K562 (cell line): ENCODE results near the gene ELP1. TPM values are rescaled to one million over a fixed set of nuclear protein-coding genes. Genes with fewer than 3 reads are reported as not detected.

Experiments used
- ATF1 ChIP-seq, 2 experiments: fragments of 450-650 bp in 1 of 2; IDR thresholded peaks; 2 replicates each; pipeline ENCODE4 v1.6.1; 2016; ENCODE audit warnings: missing compliant biosample characterization in 1 of 2, missing genetic modification characterization in 1 of 2
- HBP1 ChIP-seq: fragments of 450-650 bp; formaldehyde crosslinking; IDR thresholded peaks from 2 replicates; pipeline ENCODE4 v1.4.0; 2022; ENCODE audit warnings: missing genetic modification characterization
- MGA ChIP-seq: fragments of 450-650 bp; IDR thresholded peaks from 2 replicates; pipeline ENCODE4 v1.6.1; 2016; ENCODE audit warnings: mild to moderate bottlenecking, moderate library complexity
- NFIX ChIP-seq: fragments of 250-450 bp; sonication (Bioruptor Pico); IDR thresholded peaks from 2 replicates; pipeline ENCODE4 v1.4.0; 2020; ENCODE audit warnings: low read depth, mild to moderate bottlenecking, moderate library complexity
- ZNF445 ChIP-seq: fragments of 250-450 bp; sonication (Bioruptor Pico); IDR thresholded peaks from 2 replicates; pipeline ENCODE4 v1.4.0; 2020; ENCODE audit warnings: low read depth, mild to moderate bottlenecking, moderate library complexity
- ZNF449 ChIP-seq: fragments of 250-450 bp; sonication (Bioruptor Pico); IDR thresholded peaks from 2 replicates; pipeline ENCODE4 v1.8.0; 2022; ENCODE audit warnings: moderate library complexity, mild to moderate bottlenecking, inconsistent platforms
- ZNF507 ChIP-seq: conservative IDR thresholded peaks from 2 replicates; pipeline ENCODE4 v1.6.1; 2017; ENCODE audit warnings: missing genetic modification characterization, missing compliant biosample characterization
- ZNF518B ChIP-seq: fragments of 250-450 bp; sonication (Bioruptor Pico); IDR thresholded peaks from 2 replicates; pipeline ENCODE4 v1.5.0; 2021; ENCODE audit warnings: mild to moderate bottlenecking, moderate library complexity
- ZNF589 ChIP-seq: fragments of 200-800 bp; sonication (Bioruptor generic); IDR thresholded peaks from 2 replicates; pipeline ENCODE4 v1.6.1; 2016; ENCODE audit warnings: low read depth, missing genetic modification characterization, missing compliant biosample characterization
- polyA plus RNA-seq, 8 experiments: library from polyadenylated mRNA; depleted of rRNA in 4 of 8; stranded (reverse) in 5 of 8; unstranded in 3 of 8; fragments of >200 nt; fragmentation: Nextera tagmentation in 2 of 8; fragmentation: Illumina TruSeq in 1 of 8; extraction: Ambion mirVana in 2 of 8; extraction: Trizol in 1 of 8; gene quantifications; 2 replicates each; pipeline versions ENCODE4 v1.2.1 to v1.2.3, GENCODE V29; 2011 to 2014; ENCODE audit warnings: inconsistent platforms in 1 of 8, missing spikeins in 1 of 8
- total RNA-seq, 7 experiments: library from RNA; depleted of rRNA in 6 of 7; stranded (reverse); fragments of >200 nt in 6 of 7; fragmentation: Illumina TruSeq in 2 of 7; extraction: Trizol in 2 of 7; gene quantifications; 2 replicates each; pipeline versions ENCODE4 v1.2.1 to v1.2.3, GENCODE V29; 2011 to 2021; ENCODE audit warnings: low replicate concordance in 1 of 7

ELP1 gene
- total and polyA plus RNA-seq, 9 of the 15 experiments (the other 6 are each of a cell fraction or from before 2014, with no cell fraction given): 17.0 to 48.6 (median 39.7) TPM

GRCh38 chr9:108934323-108934893, 484 bp upstream of the ELP1 start, which contains the start of gene ABITRAM (continued):
- TF ChIP-seq MGA (no peak), NFIX (CRISPR knock-in tag) (no peak), ZNF507 (tag) (no peak), ZNF518B (CRISPR knock-in tag) (no peak), HBP1 (CRISPR knock-in tag) (peak; percentile 59; the same call in 1 of the 2 replicates), ZNF445 (CRISPR knock-in tag) (no peak), ZNF589 (CRISPR knock-in tag) (no peak), ZNF449 (CRISPR knock-in tag) (no peak), ATF1 (CRISPR knock-in tag; IDR thresholded peaks at IDR 0.05) (no peak), ATF1 (tag; IDR thresholded peaks at IDR 0.05) (peak; percentile 86)
